ENCODE measurements around the gene NT5DC4.

NT5DC4 gene

DNA sequence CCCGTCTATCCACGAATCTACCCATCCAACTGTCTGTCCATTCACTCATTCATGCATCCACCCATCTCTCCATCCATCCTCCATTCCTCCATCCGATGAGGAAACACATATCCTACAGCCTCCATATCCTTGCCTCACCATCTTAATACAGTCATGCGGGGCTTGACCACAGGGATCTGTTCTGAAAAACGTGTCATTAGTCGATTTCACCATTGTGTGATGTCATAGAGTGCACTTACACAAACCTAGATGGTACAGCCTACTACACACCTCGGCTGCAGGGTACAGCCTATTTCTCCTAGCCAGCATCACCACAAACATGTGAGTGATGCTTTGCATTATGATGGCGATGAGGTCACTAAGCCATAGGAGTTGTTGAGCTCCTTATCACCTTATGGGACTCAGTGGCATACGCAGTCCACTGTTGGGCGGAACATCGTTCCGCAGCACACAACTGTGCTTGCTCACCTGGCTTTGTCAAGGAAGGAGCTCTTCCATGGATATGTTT is 1.9 kb upstream of the NT5DC4 start:
- Histone ChIP-seq H3K9me3 (ENCODE audit: control insufficient read depth, insufficient read depth, low read length) (no peaks in the 10 kb centered on the region), H3K9me2 (replicated peaks; ENCODE audit: control insufficient read depth, low read length) (no peaks in the 10 kb centered on the region), H3F3A (ENCODE audit: control insufficient read depth, insufficient read depth) (no peaks in the 10 kb centered on the region), H3K79me2 (ENCODE audit: control insufficient read depth, low read length) (no peaks in the 10 kb centered on the region), H3K4me1 (ENCODE audit: control insufficient read depth, low read length) (no peaks in the 10 kb centered on the region), H3K27ac (ENCODE audit: low read depth, low read length) (no peak overlapping the region), H4K20me1 (ENCODE audit: control insufficient read depth, insufficient read depth, low read depth, low read length) (no peaks in the 10 kb centered on the region), H3K4me2 (ENCODE audit: low read length) (no peak overlapping the region), H3K36me3 (ENCODE audit: control insufficient read depth, low read length) (no peaks in the 10 kb centered on the region), H3K4me3 (ENCODE audit: low read length) (no peak overlapping the region), H3K27me3 (ENCODE audit: control insufficient read depth, low read length) (no peaks in the 10 kb centered on the region)
- TF ChIP-seq, protein P1, sequence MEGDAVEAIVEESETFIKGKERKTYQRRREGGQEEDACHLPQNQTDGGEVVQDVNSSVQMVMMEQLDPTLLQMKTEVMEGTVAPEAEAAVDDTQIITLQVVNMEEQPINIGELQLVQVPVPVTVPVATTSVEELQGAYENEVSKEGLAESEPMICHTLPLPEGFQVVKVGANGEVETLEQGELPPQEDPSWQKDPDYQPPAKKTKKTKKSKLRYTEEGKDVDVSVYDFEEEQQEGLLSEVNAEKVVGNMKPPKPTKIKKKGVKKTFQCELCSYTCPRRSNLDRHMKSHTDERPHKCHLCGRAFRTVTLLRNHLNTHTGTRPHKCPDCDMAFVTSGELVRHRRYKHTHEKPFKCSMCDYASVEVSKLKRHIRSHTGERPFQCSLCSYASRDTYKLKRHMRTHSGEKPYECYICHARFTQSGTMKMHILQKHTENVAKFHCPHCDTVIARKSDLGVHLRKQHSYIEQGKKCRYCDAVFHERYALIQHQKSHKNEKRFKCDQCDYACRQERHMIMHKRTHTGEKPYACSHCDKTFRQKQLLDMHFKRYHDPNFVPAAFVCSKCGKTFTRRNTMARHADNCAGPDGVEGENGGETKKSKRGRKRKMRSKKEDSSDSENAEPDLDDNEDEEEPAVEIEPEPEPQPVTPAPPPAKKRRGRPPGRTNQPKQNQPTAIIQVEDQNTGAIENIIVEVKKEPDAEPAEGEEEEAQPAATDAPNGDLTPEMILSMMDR (IDR thresholded peaks at IDR 0.05; ENCODE audit: low read depth, low read length, poor library complexity, severe bottlenecking), result no peak
- no peak for TF ChIP-seq EZH2phosphoT487 (IDR thresholded peaks at IDR 0.05; ENCODE audit: borderline replicate concordance, low read length)

DNA sequence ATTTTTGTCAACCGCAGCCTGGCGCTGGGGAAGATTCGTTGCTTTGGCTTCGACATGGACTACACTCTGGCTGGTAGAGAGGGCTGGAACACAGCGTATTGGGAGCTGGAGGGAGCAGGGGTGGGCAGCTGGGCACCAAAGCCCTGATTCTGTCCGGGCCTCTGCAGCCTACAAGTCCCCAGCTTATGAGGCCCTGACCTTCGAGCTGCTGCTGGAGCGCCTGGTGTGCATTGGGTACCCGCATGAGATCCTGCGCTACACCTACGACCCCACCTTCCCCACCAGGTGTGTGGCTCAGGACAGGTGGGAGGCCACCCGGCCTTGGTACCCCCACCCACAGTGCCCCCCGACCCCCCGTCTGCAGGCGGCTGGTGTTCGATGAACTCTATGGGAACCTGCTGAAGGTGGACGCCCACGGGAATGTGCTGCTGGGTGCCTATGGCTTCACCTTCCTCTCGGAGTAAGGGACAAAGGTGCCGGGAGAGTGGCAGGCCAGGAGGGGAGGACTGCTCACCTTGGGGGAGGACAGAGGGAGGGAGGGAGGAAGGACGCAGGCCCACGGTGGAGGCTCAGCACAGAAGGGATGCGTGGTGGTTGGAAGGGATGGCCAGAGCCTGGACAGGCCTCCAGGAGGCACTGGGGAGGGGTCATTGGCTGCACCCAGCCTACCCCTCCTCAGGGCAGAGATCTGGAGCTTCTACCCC is 1.2 kb downstream of the NT5DC4 start:
- Histone ChIP-seq H3K79me2 (ENCODE audit: control insufficient read depth, low read length) (no peaks in the 10 kb centered on the region), H4K20me1 (ENCODE audit: control insufficient read depth, insufficient read depth, low read depth, low read length) (no peaks in the 10 kb centered on the region), H3K4me2 (ENCODE audit: low read length) (no peak overlapping the region), H3K36me3 (ENCODE audit: control insufficient read depth, low read length) (no peaks in the 10 kb centered on the region), H3K27ac (ENCODE audit: low read depth, low read length) (no peak overlapping the region), H3K27me3 (ENCODE audit: control insufficient read depth, low read length) (no peaks in the 10 kb centered on the region), H3F3A (ENCODE audit: control insufficient read depth, insufficient read depth) (no peaks in the 10 kb centered on the region), H3K9me2 (replicated peaks; ENCODE audit: control insufficient read depth, low read length) (no peaks in the 10 kb centered on the region), H3K9me3 (ENCODE audit: control insufficient read depth, insufficient read depth, low read length) (no peaks in the 10 kb centered on the region), H3K4me1 (ENCODE audit: control insufficient read depth, low read length) (peaks cover 5% of the 10 kb centered on the region), H3K4me3 (ENCODE audit: low read length) (no peak overlapping the region)
- TF ChIP-seq, protein P1 (IDR thresholded peaks at IDR 0.05; ENCODE audit: low read depth, low read length, poor library complexity, severe bottlenecking), result no peak
- no peak for TF ChIP-seq EZH2phosphoT487 (IDR thresholded peaks at IDR 0.05; ENCODE audit: borderline replicate concordance, low read length)

DNA sequence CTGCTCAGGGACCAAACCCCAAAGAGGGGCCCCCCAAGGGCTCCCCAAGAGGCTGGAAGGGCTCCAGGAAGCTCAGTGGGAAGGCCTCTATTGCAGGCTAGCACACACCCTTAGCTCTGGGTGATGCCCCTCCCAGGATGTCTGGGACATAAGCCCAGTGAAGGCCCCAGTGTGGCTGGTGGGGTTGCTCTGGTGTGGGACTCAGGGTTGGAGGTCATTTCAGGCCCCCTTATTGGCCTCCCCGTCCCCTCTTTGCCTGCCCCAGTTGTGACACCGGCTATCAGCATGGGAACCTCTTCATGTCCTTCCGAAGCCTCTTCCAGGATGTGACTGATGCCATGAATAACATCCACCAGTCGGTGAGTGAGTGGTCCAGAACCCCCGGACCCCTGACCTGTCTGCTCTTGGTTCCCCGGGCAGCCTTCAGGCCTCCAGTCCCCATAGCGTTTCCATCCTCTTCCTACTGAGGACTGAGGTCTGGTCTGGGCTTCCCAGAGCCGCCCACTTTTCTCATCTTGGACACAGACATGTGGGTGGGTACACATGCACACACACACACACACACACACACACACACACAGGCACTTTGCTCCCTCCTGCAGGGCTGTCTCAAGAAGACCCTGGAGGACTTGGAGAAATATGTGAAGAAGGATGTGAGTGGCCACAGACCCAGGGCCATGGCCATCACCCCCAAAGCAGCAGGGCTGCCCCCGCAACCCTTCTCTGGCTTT is 2.2 kb downstream of the NT5DC4 start:
- TF ChIP-seq, protein P1 (IDR thresholded peaks at IDR 0.05; ENCODE audit: low read depth, low read length, poor library complexity, severe bottlenecking), result no peak
- no peak for TF ChIP-seq EZH2phosphoT487 (IDR thresholded peaks at IDR 0.05; ENCODE audit: borderline replicate concordance, low read length)
- H3K4me2 ChIP-seq (ENCODE audit: low read length), result no peak overlapping the region

More for the DNA sequence above, 2.2 kb downstream of the NT5DC4 start:
- H3K27me3 ChIP-seq (ENCODE audit: control insufficient read depth, low read length), result peaks cover under 1% of the 10 kb centered on the region; the same call in 1 of the 2 replicates
- no peaks in the 10 kb centered on the region for H3K9me3 ChIP-seq (ENCODE audit: control insufficient read depth, insufficient read depth, low read length)
- no peaks in the 10 kb centered on the region for H3K79me2 ChIP-seq (ENCODE audit: control insufficient read depth, low read length)
- H3K4me1 ChIP-seq (ENCODE audit: control insufficient read depth, low read length), result peaks cover 5% of the 10 kb centered on the region
- no peaks in the 10 kb centered on the region for H3F3A ChIP-seq (ENCODE audit: control insufficient read depth, insufficient read depth)
- no peaks in the 10 kb centered on the region for H4K20me1 ChIP-seq (ENCODE audit: control insufficient read depth, insufficient read depth, low read depth, low read length)
- no peaks in the 10 kb centered on the region for H3K9me2 ChIP-seq (replicated peaks; ENCODE audit: control insufficient read depth, low read length)
- H3K27ac ChIP-seq (ENCODE audit: low read depth, low read length), result no peak overlapping the region
- H3K4me3 ChIP-seq (ENCODE audit: low read length), result no peak overlapping the region
- no peaks in the 10 kb centered on the region for H3K36me3 ChIP-seq (ENCODE audit: control insufficient read depth, low read length)

Data from DOHH2 (cell line).